H9 (cell line): ENCODE results near the gene CALHM3. TPM values are rescaled to one million over a fixed set of nuclear protein-coding genes. Genes with fewer than 3 reads are reported as not detected.

Experiments
- DNase-seq: peaks from one replicate; pipeline ENCODE4 v3.0.0-alpha.2; 2017
- H2AFZ ChIP-seq: one replicate; pipeline ENCODE4 v1.6.1; 2013; ENCODE audit warnings: mild to moderate bottlenecking, low read length, control low read depth, moderate library complexity
- H2AK5ac ChIP-seq: 2 replicates; pipeline ENCODE4 v1.6.1; 2013; ENCODE audit warnings: low read length, control low read depth, mixed read lengths; ENCODE audit not compliant: insufficient read length
- H2BK120ac ChIP-seq: one replicate; pipeline ENCODE4 v1.6.1; 2013; ENCODE audit warnings: low read depth, mild to moderate bottlenecking, low read length, control low read depth, inconsistent platforms; ENCODE audit not compliant: poor library complexity, severe bottlenecking
- H2BK12ac ChIP-seq: 2 replicates; pipeline ENCODE4 v1.6.1; 2013; ENCODE audit warnings: low read length, control low read depth, mixed read lengths, low read depth; ENCODE audit not compliant: insufficient read length
- H2BK15ac ChIP-seq: 2 replicates; pipeline ENCODE4 v1.6.1; 2013; ENCODE audit warnings: low read depth, low read length, control low read depth
- H2BK20ac ChIP-seq: one replicate; pipeline ENCODE4 v1.6.1; 2013; ENCODE audit warnings: low read depth, mild to moderate bottlenecking, low read length, control low read depth, inconsistent platforms; ENCODE audit not compliant: poor library complexity, severe bottlenecking
- H2BK5ac ChIP-seq: 2 replicates; pipeline ENCODE4 v1.6.1; 2013; ENCODE audit warnings: low read length, control low read depth, mixed read lengths; ENCODE audit not compliant: insufficient read length
- H3K14ac ChIP-seq: 2 replicates; pipeline ENCODE4 v1.6.1; 2013; ENCODE audit warnings: low read length, control low read depth; ENCODE audit not compliant: insufficient read depth
- H3K18ac ChIP-seq: 2 replicates; pipeline ENCODE4 v1.6.1; 2013; ENCODE audit warnings: low read depth, mild to moderate bottlenecking, mixed read lengths, low read length, control low read depth; ENCODE audit not compliant: insufficient read length
- H3K23ac ChIP-seq: 2 replicates; pipeline ENCODE4 v1.6.1; 2013; ENCODE audit warnings: low read length, control low read depth, mixed read lengths, low read depth; ENCODE audit not compliant: insufficient read length
- H3K23me2 ChIP-seq: 2 replicates; pipeline ENCODE4 v1.6.1; 2013; ENCODE audit warnings: low read depth, mild to moderate bottlenecking, mixed read lengths, low read length, control low read depth; ENCODE audit not compliant: insufficient read length, poor library complexity, severe bottlenecking
- H3K27ac ChIP-seq: 2 replicates; pipeline ENCODE4 v1.5.1; 2013; ENCODE audit warnings: low read length, control low read depth, mixed read lengths, low read depth; ENCODE audit not compliant: insufficient read length
- H3K27me3 ChIP-seq: 2 replicates; pipeline ENCODE4 v1.6.1; 2013; ENCODE audit warnings: low read length, control low read depth, inconsistent platforms; ENCODE audit not compliant: insufficient read depth
- H3K4ac ChIP-seq: 2 replicates; pipeline ENCODE4 v1.6.1; 2013; ENCODE audit warnings: low read depth, mild to moderate bottlenecking, control low read depth, inconsistent platforms, low read length, moderate library complexity
- H3K4me1 ChIP-seq: 2 replicates; pipeline ENCODE4 v1.6.1; 2013; ENCODE audit warnings: low read length, control low read depth, inconsistent platforms; ENCODE audit not compliant: insufficient read depth
- H3K4me2 ChIP-seq: 2 replicates; pipeline ENCODE4 v1.6.1; 2013; ENCODE audit warnings: low read length, control low read depth, mixed read lengths; ENCODE audit not compliant: insufficient read length, insufficient read depth
- H3K56ac ChIP-seq: 2 replicates; pipeline ENCODE4 v1.6.1; 2013; ENCODE audit warnings: low read depth, mild to moderate bottlenecking, mixed read lengths, low read length, control low read depth; ENCODE audit not compliant: insufficient read length
- H3K79me1 ChIP-seq: 2 replicates; pipeline ENCODE4 v1.6.1; 2013; ENCODE audit warnings: low read depth, mild to moderate bottlenecking, moderate library complexity, low read length, control low read depth, inconsistent platforms; ENCODE audit not compliant: insufficient read depth, poor library complexity, severe bottlenecking
- H3K79me2 ChIP-seq: 2 replicates; pipeline ENCODE4 v1.6.1; 2013; ENCODE audit warnings: low read length, control low read depth, inconsistent platforms; ENCODE audit not compliant: insufficient read depth
- H3K9ac ChIP-seq: 2 replicates; pipeline ENCODE4 v1.6.1; 2013; ENCODE audit warnings: low read length, control low read depth, mixed read lengths; ENCODE audit not compliant: insufficient read length; ENCODE audit errors: extremely low read depth
- H3K9me3 ChIP-seq: one replicate; pipeline ENCODE4 v1.6.1; 2013; ENCODE audit warnings: low read depth, low read length, inconsistent platforms; ENCODE audit not compliant: control insufficient read depth
- H3T11ph ChIP-seq: one replicate; pipeline ENCODE4 v1.6.1; 2013; ENCODE audit warnings: mild to moderate bottlenecking, low read length, control low read depth, inconsistent platforms
- H4K20me1 ChIP-seq: one replicate; pipeline ENCODE4 v1.6.1; 2013; ENCODE audit not compliant: control insufficient read depth, insufficient read length, insufficient read depth
- H4K5ac ChIP-seq: 2 replicates; pipeline ENCODE4 v1.6.1; 2013; ENCODE audit warnings: low read depth, mild to moderate bottlenecking, mixed read lengths, low read length, control low read depth; ENCODE audit not compliant: insufficient read length
- H4K8ac ChIP-seq: replicated peaks from 2 replicates; pipeline ENCODE4 v1.6.1; 2013; ENCODE audit warnings: low read length, control low read depth, mixed read lengths, low read depth; ENCODE audit not compliant: insufficient read length
- H4K91ac ChIP-seq: 2 replicates; pipeline ENCODE4 v1.6.1; 2013; ENCODE audit warnings: low read depth, mild to moderate bottlenecking, moderate library complexity, mixed read lengths, low read length, control low read depth; ENCODE audit not compliant: insufficient read length
- H3K27ac Mint-ChIP-seq, 3 experiments: 2 replicates in 2 of 3; 3 replicates in 1 of 3; pipeline ENCODE4 v1.8.0; 2020 to 2021; ENCODE audit warnings: mixed read lengths in 3 of 3, mild to moderate bottlenecking in 1 of 3, moderate library complexity in 1 of 3
- H3K27me3 Mint-ChIP-seq: 2 replicates; pipeline ENCODE4 v1.8.0; 2021; ENCODE audit warnings: low read depth, mild to moderate bottlenecking, moderate library complexity, mixed read lengths
- H3K36me3 Mint-ChIP-seq, 3 experiments: 2 replicates in 2 of 3; 3 replicates in 1 of 3; pipeline ENCODE4 v1.8.0; 2020 to 2021; ENCODE audit warnings: low read depth in 3 of 3, mixed read lengths in 3 of 3; ENCODE audit not compliant: insufficient read depth in 1 of 3
- H3K4me1 Mint-ChIP-seq, 2 experiments: 2 replicates each; pipeline ENCODE4 v1.8.0; 2020; ENCODE audit warnings: mixed read lengths in 2 of 2
- H3K4me3 Mint-ChIP-seq, 2 experiments: 2 replicates in 1 of 2; 3 replicates in 1 of 2; pipeline ENCODE4 v1.8.0; 2020 to 2021; ENCODE audit warnings: mild to moderate bottlenecking in 2 of 2, mixed read lengths in 2 of 2, moderate library complexity in 1 of 2
- H3K9me3 Mint-ChIP-seq, 2 experiments: 2 replicates in 1 of 2; 3 replicates in 1 of 2; pipeline ENCODE4 v1.8.0; 2020; ENCODE audit warnings: mild to moderate bottlenecking in 2 of 2, mixed read lengths in 2 of 2, moderate library complexity in 1 of 2
- CTCF ChIP-seq: fragments of 200-600 bp; sonication (generic); conservative IDR thresholded peaks from 3 replicates; pipeline ENCODE4 v1.8.0; 2021; ENCODE audit warnings: antibody characterized with exemption, mild to moderate bottlenecking
- WGBS: extraction: QIAGEN DNeasy Blood & Tissue Kit; methylation state at CpG from one replicate; pipeline ENCODE4 v1.1.7; 2013; ENCODE audit warnings: missing lambda C conversion rate, low lambda C conversion rate, mixed read lengths; ENCODE audit not compliant: insufficient read length; ENCODE audit errors: extremely low coverage; 5-methylcytosine and 5-hydroxymethylcytosine counted together
- total RNA-seq: library from RNA; stranded (reverse); gene quantifications from 2 replicates; pipeline ENCODE4 v1.2.1, GENCODE V29; 2021

The CALHM3 gene
- total RNA-seq, 1 experiment from 2014 or later: not detected

- no peaks in the 10 kb centered on the region for H3K23me2 ChIP-seq
- H2BK20ac ChIP-seq: no peak overlapping the region
- no peak overlapping the region for H4K5ac ChIP-seq
- no peak overlapping the region for H4K8ac ChIP-seq
- H3K27me3 ChIP-seq: no peaks in the 10 kb centered on the region
- no peaks in the 10 kb centered on the region for H4K20me1 ChIP-seq
- no peaks in the 10 kb centered on the region for H3K79me2 ChIP-seq
- no peak overlapping the region for H3K27ac ChIP-seq
- no peak overlapping the region for H3K56ac ChIP-seq
- H3K4me1 Mint-ChIP-seq: peaks cover 9 to 17% of the 10 kb centered on the region in 2 experiments
- no peak overlapping the region for H3K14ac ChIP-seq
- H3K9ac ChIP-seq: no peak overlapping the region
- WGBS: no CpG with 5 or more reads among the region's 10 CpGs
- no peak overlapping the region for H4K91ac ChIP-seq
- H3K36me3 Mint-ChIP-seq: no peaks in the 10 kb centered on the region
- no peak overlapping the region for H3K18ac ChIP-seq
- H3K4me3 Mint-ChIP-seq: no peak overlapping the region
- peak; percentile 33 for DNase-seq
- H3K9me3 Mint-ChIP-seq: no peaks in the 10 kb centered on the region
- H3K4me1 ChIP-seq: no peaks in the 10 kb centered on the region
- H2BK15ac ChIP-seq: no peak overlapping the region
- H2BK5ac ChIP-seq: no peak overlapping the region
- H3K23ac ChIP-seq: no peak overlapping the region
- no peak overlapping the region for H3T11ph ChIP-seq
- no peak overlapping the region for H3K4me2 ChIP-seq
- no peaks in the 10 kb centered on the region for H3K79me1 ChIP-seq
- H2BK120ac ChIP-seq: no peak overlapping the region
- H2AFZ ChIP-seq: no peak overlapping the region
- peak; percentile 30; the same call in 1 of the 3 replicates for TF ChIP-seq CTCF
- H3K27ac Mint-ChIP-seq: no peak overlapping the region; a peak in 1 of 7 replicates
- H3K4ac ChIP-seq: no peak overlapping the region
- no peak overlapping the region for H2BK12ac ChIP-seq
- no peak overlapping the region for H2AK5ac ChIP-seq
- no peaks in the 10 kb centered on the region; the same call in none of the 2 replicates for H3K27me3 Mint-ChIP-seq
- no peaks in the 10 kb centered on the region for H3K9me3 ChIP-seq
These were observed 28.5 kb upstream of the CALHM3 start for GRCh38 chr10:103507235-103508191.
